Breast epithelium (tissue), 3 donors: Measurements from ENCODE around the gene F11R.
"Not testable (repeated sequence)": the region's sequence is repeated elsewhere in the genome, so short reads cannot be mapped to it uniquely, and the experiment has no call there.

Source experiments
- CTCF ChIP-seq, 3 donors: fragments of 450-650 bp; IDR thresholded peaks; one replicate each; pipeline ENCODE4 v1.5.1; 2016 to 2017; ENCODE audit warnings: antibody characterized with exemption in 3 of 3, mild to moderate bottlenecking in 3 of 3, moderate library complexity in 3 of 3
- POLR2A ChIP-seq: fragments of 450-650 bp; IDR thresholded peaks from one replicate; pipeline ENCODE4 v1.6.1; 2016; ENCODE audit warnings: antibody characterized with exemption, mild to moderate bottlenecking, moderate library complexity
- POLR2AphosphoS5 ChIP-seq, 3 donors: sonication (generic); formaldehyde crosslinking; IDR thresholded peaks; one replicate each; pipeline ENCODE4 v1.6.1; 2017; ENCODE audit warnings: antibody characterized with exemption in 3 of 3

DNA sequence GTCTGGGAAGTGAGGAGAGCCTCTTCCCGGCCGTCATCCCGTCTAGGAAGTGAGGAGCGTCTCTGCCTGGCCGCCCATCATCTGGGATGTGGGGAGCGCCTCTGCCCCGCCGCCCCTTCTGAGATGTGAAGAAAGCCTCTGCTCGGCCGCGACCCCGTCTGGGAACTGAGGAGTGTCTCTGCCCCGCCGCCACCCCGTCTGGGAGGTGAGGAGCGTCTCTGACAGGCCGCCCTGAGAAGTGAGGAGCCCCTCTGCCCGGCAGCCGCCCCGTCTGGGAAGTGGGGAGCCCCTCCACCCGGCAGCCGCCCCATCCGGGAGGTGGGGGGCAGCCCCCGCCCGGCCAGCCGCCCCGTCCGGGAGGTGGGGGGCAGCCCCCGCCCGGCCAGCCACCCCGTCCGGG, 8.5 kb upstream of the F11R start:
- not testable (repeated sequence) for TF ChIP-seq CTCF (IDR thresholded peaks at IDR 0.05); POLR2A; POLR2AphosphoS5 (IDR thresholded peaks at IDR 0.05)
